Measurements from ENCODE around the gene ACTR2. TPM values are rescaled to one million over a fixed set of nuclear protein-coding genes. Genes with fewer than 3 reads are reported as not detected.

The ACTR2 gene
- total RNA-seq, 1 experiment from 2014 or later: 248 TPM

- CTCF ChIA-PET: interaction anchor here (0.6 to 3.2 kb wide), 4 partner anchors 42 to 129 kb away, joined by 3 to 27 read pairs (median 4); partner anchors contain the start of genes ACTR2, CEP68 and RAB1A
- peaks cover 14% of the 10 kb centered on the region for H3K4me1 ChIP-seq
- no peaks in the 10 kb centered on the region for H3K36me3 Mint-ChIP-seq (ENCODE audit: insufficient read depth, unreplicated experiment)
These were observed 42.6 kb upstream of the ACTR2 start for GRCh38 chr2:65185012-65185411.

GRCh38 chr2:65186093-65186868 is 41.4 kb upstream of the ACTR2 start:
- BruUV-seq (replicated peaks): no TSS peak

More at GRCh38 chr2:65185012-65185411, 42.6 kb upstream of the ACTR2 start:
- H3K9me3 ChIP-seq: no peaks in the 10 kb centered on the region
- H3K4me3 ChIP-seq (ENCODE audit: low read depth, low read length): no peak overlapping the region
- DNase-seq: no peak
- BruUV-seq (replicated peaks): no TSS peak
- H3K27me3 Mint-ChIP-seq (ENCODE audit: insufficient read depth, unreplicated experiment): peaks cover 4% of the 10 kb centered on the region
- H3K27me3 ChIP-seq (replicated peaks; ENCODE audit: control insufficient read depth, insufficient read depth, low read length): no peaks in the 10 kb centered on the region
- intact Hi-C loops (cut with micrococcal nuclease; ENCODE audit: unreplicated experiment): no loop called here
- H3K27ac Mint-ChIP-seq (ENCODE audit: unreplicated experiment): no peak overlapping the region
- no peaks in the 10 kb centered on the region for H3K9me3 Mint-ChIP-seq (ENCODE audit: unreplicated experiment)
- peaks cover 14% of the 10 kb centered on the region for H3K4me1 Mint-ChIP-seq (ENCODE audit: low read depth, unreplicated experiment)
- no peak overlapping the region for H3K4me3 Mint-ChIP-seq (ENCODE audit: unreplicated experiment)
- POLR2A ChIA-PET: interaction anchor here (0.9 kb wide), 1 partner anchor 47 kb away, joined by 6 read pairs; no protein-coding TSS in a partner anchor
- no peak for TF ChIP-seq CTCF (IDR thresholded peaks at IDR 0.05; ENCODE audit: insufficient read depth in 1 of 2, low read depth in 1 of 2, low read length in 1 of 2, severe bottlenecking in 1 of 2, unreplicated experiment in 1 of 2)
- no peaks in the 10 kb centered on the region for H3K36me3 ChIP-seq (ENCODE audit: control insufficient read depth, insufficient read depth, low read length)

More at GRCh38 chr2:65186093-65186868, 41.4 kb upstream of the ACTR2 start:
- no peaks in the 10 kb centered on the region for H3K9me3 Mint-ChIP-seq (ENCODE audit: unreplicated experiment)
- DNase-seq: no peak
- no peak for TF ChIP-seq CTCF (IDR thresholded peaks at IDR 0.05; ENCODE audit: insufficient read depth in 1 of 2, low read depth in 1 of 2, low read length in 1 of 2, severe bottlenecking in 1 of 2, unreplicated experiment in 1 of 2)
- H3K36me3 Mint-ChIP-seq (ENCODE audit: insufficient read depth, unreplicated experiment): no peaks in the 10 kb centered on the region
- no peak overlapping the region for H3K4me3 ChIP-seq (ENCODE audit: low read depth, low read length)
- ChIA-PET CTCF (interaction anchor here (0.6 to 3.2 kb wide), 31 partner anchors 10 to 534 kb away, joined by 3 to 27 read pairs (median 4); partner anchors contain the start of genes ACTR2, CEP68 and RAB1A), POLR2A (interaction anchor here (0.7 to 1.4 kb wide), 6 partner anchors 41 to 130 kb away, joined by 6 to 11 read pairs (median 8); partner anchors contain the start of genes ACTR2, CEP68 and RAB1A)
- no peaks in the 10 kb centered on the region for H3K27me3 ChIP-seq (replicated peaks; ENCODE audit: control insufficient read depth, insufficient read depth, low read length)
- intact Hi-C loops (cut with micrococcal nuclease; ENCODE audit: unreplicated experiment): loop anchor here (2.0 kb wide), 1 partner anchor 269 kb away; no protein-coding TSS in a partner anchor
- H3K36me3 ChIP-seq (ENCODE audit: control insufficient read depth, insufficient read depth, low read length): no peaks in the 10 kb centered on the region
- H3K4me1 ChIP-seq: peaks cover 14% of the 10 kb centered on the region
- H3K27me3 Mint-ChIP-seq (ENCODE audit: insufficient read depth, unreplicated experiment): peaks cover 4% of the 10 kb centered on the region
- H3K4me1 Mint-ChIP-seq (ENCODE audit: low read depth, unreplicated experiment): peaks cover 14% of the 10 kb centered on the region
- H3K9me3 ChIP-seq: no peaks in the 10 kb centered on the region
- no peak overlapping the region for H3K4me3 Mint-ChIP-seq (ENCODE audit: unreplicated experiment)
- no peak overlapping the region for H3K27ac Mint-ChIP-seq (ENCODE audit: unreplicated experiment)
